HepG2 (cell line): ENCODE results near the gene FOXA1. TPM values are rescaled to one million over a fixed set of nuclear protein-coding genes. Genes with fewer than 3 reads are reported as not detected.

Experiments used
- ATAC-seq: fragments of 200-7000 bp; cut with Tn5 transposase; 3 replicates; pipeline ENCODE4 v1.9.1; 2020; ENCODE audit warnings: mild to moderate bottlenecking, moderate library complexity
- BruUV-seq: library from RNA; stranded (reverse); fragments of 400-500 nt; replicated peaks from 2 replicates; lab custom pipeline; 2021; lab: Mats Ljungman, UMichigan
- CTCF ChIA-PET: fragments of 300-600 bp; formaldehyde crosslinking; extraction: SDS; loops from one replicate; lab custom pipeline; 2021; ENCODE audit warnings: low total read pairs, inconsistent platforms, low intra/inter-chr PET ratio; lab: Yijun Ruan, JAX
- POLR2A ChIA-PET: fragments of 350-600 bp; sonication (Branson Sonifier 250); formaldehyde crosslinking; loops from one replicate; lab custom pipeline; 2020; ENCODE audit warnings: antibody characterized with exemption, inconsistent platforms; lab: Yijun Ruan, JAX
- DNase-seq: peaks from one replicate; pipeline ENCODE4 v3.0.0-alpha.2; 2015; ENCODE audit warnings: low spot score
- FAIRE-seq: peaks from 3 replicates; lab custom pipeline; 2011; peaks lifted over from hg19 to GRCh38; lab: Jason Lieb, UNC
- H2AFZ ChIP-seq: one replicate; pipeline ENCODE4 v1.6.1; 2011; ENCODE audit warnings: low read length, inconsistent platforms
- H3K27ac ChIP-seq: fragments of 300-600 bp; 3 replicates; pipeline ENCODE4 v1.8.0; 2011; ENCODE audit warnings: mixed run types, mild to moderate bottlenecking, mixed read lengths, low read length, inconsistent platforms; ENCODE audit not compliant: insufficient read depth; ENCODE audit errors: extremely low read length
- H3K27me3 ChIP-seq, 2 experiments: fragments of 200-600 bp in 1 of 2; 2 replicates in 1 of 2; 3 replicates in 1 of 2; pipeline versions ENCODE4 v1.6.0 to v1.8.0; 2011; ENCODE audit warnings: low read length in 2 of 2, mild to moderate bottlenecking in 2 of 2, moderate library complexity in 2 of 2, inconsistent platforms in 1 of 2; ENCODE audit not compliant: insufficient read depth in 2 of 2, control insufficient read depth in 1 of 2
- H3K36me3 ChIP-seq, 2 experiments: fragments of 200-600 bp in 1 of 2; replicated peaks in 1 of 2; 2 replicates in 1 of 2; 3 replicates in 1 of 2; pipeline versions ENCODE4 v1.5.1 to v1.8.0; 2011; ENCODE audit warnings: low read length in 2 of 2, inconsistent platforms in 1 of 2; ENCODE audit not compliant: insufficient read depth in 2 of 2, control insufficient read depth in 1 of 2
- H3K4me1 ChIP-seq: 2 replicates; pipeline ENCODE4 v1.5.1; 2012; ENCODE audit warnings: low read length, inconsistent platforms; ENCODE audit not compliant: insufficient read depth
- H3K4me2 ChIP-seq: 2 replicates; pipeline ENCODE4 v1.6.0; 2011; ENCODE audit warnings: low read depth, low read length, inconsistent platforms
- H3K4me3 ChIP-seq, 3 experiments: fragments of 200-600 bp in 1 of 3; sonication (generic), shearing (Covaris generic) in 1 of 3; replicated peaks in 1 of 3; 2 replicates each; pipeline ENCODE4 v1.5.1; 2011 to 2016; ENCODE audit warnings: low read length in 3 of 3, inconsistent platforms in 2 of 3, low read depth in 2 of 3, mild to moderate bottlenecking in 2 of 3, control low read depth in 1 of 3, mixed read lengths in 1 of 3; ENCODE audit not compliant: insufficient read depth in 1 of 3
- H3K79me2 ChIP-seq: one replicate; pipeline ENCODE4 v1.6.1; 2011; ENCODE audit warnings: low read length, inconsistent platforms; ENCODE audit not compliant: insufficient read depth
- H3K9ac ChIP-seq: 2 replicates; pipeline ENCODE4 v1.6.0; 2011; ENCODE audit warnings: mild to moderate bottlenecking, low read depth, low read length, inconsistent platforms; ENCODE audit not compliant: insufficient read depth
- H3K9me3 ChIP-seq: 2 replicates; pipeline ENCODE4 v1.5.1; 2012; ENCODE audit warnings: mild to moderate bottlenecking, low read length
- H4K20me1 ChIP-seq: 2 replicates; pipeline ENCODE4 v1.6.0; 2011; ENCODE audit warnings: inconsistent platforms, mild to moderate bottlenecking, low read length, moderate library complexity; ENCODE audit not compliant: insufficient read depth
- HNRNPK ChIP-seq: fragments of 200-400 bp; formaldehyde crosslinking; IDR thresholded peaks from 2 replicates; pipeline ENCODE4 v1.6.1; 2018; ENCODE audit warnings: low read length, low read depth, moderate library complexity, mild to moderate bottlenecking; ENCODE audit not compliant: poor library complexity, severe bottlenecking
- PRPF4 ChIP-seq: fragments of 200-400 bp; formaldehyde crosslinking; IDR thresholded peaks from 2 replicates; pipeline ENCODE4 v1.6.1; 2016; ENCODE audit warnings: low read length, low read depth; ENCODE audit not compliant: poor library complexity, severe bottlenecking
- ZNF367 ChIP-seq: sonication (generic); formaldehyde crosslinking; IDR thresholded peaks from 2 replicates; pipeline ENCODE4 v1.4.0; 2020; ENCODE audit warnings: missing genetic modification reagents, borderline replicate concordance
- WGBS: methylation state at CpG from one replicate; pipeline ENCODE4 v1.1.6; 2017; ENCODE audit warnings: low lambda C conversion rate; 5-methylcytosine and 5-hydroxymethylcytosine counted together
- in situ Hi-C: cut with HindIII; loops from 2 replicates; pipeline ENCODE4 v1.10.0; 2017; ENCODE audit warnings: low pct_unique_long_range_greater_than_20kb; ENCODE audit not compliant: extremely low pct_ligation_motif_present
- intact Hi-C: fragments of 100-400 bp; cut with micrococcal nuclease; formaldehyde crosslinking; loops from one replicate; pipeline ENCODE4 v1.10.0; 2022; ENCODE audit not compliant: unreplicated experiment
- polyA plus RNA-seq, 8 experiments: library from polyadenylated mRNA; depleted of rRNA in 3 of 8; stranded (reverse) in 7 of 8; unstranded in 1 of 8; fragments of >200 nt; fragmentation: Illumina TruSeq in 4 of 8; extraction: Trizol in 4 of 8; gene quantifications; 2 replicates each; pipeline versions ENCODE4 v1.2.1 to v1.2.3, GENCODE V29; 2011 to 2016; ENCODE audit warnings: low read depth in 4 of 8, missing spikeins in 1 of 8, mixed read lengths in 1 of 8; ENCODE audit not compliant: insufficient read depth in 1 of 8
- total RNA-seq, 5 experiments: library from RNA; depleted of rRNA; stranded (reverse); fragments of >200 nt; fragmentation: Illumina TruSeq; extraction: Trizol; gene quantifications; 2 replicates each; pipeline ENCODE4 v1.2.3, GENCODE V29; 2016; ENCODE audit warnings: low read depth in 1 of 5
- TF ChIP-seq, protein P1 (sequence below): sonication (generic); formaldehyde crosslinking; IDR thresholded peaks from 2 replicates; pipeline ENCODE4 v1.5.0; 2020; ENCODE audit warnings: mild to moderate bottlenecking, missing genetic modification reagents

FOXA1 gene
- total and polyA plus RNA-seq, 2 of the 13 experiments (the other 11 are each of a cell fraction or from before 2014, with no cell fraction given) = 43.4 to 58.6 TPM

DNA sequence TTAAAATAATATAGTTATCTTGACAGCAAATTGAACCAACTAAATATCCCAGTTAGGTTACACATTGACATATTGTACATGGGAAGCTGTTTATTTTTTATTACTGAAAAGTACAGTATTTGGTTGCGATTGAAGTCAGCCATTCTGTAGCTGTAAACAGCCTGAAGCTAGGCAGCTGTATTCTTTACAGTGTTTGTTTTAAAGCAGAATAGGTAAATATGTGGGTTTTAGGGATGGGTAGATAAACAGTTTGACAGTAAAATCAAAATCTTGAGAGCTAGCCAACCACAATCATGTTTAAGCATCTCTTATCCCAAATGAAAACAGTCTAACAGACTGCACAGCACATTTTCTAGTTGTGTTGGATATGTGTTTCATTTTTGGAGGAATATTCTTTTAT lies 46.1 kb upstream of the FOXA1 start:
- no peaks in the 10 kb centered on the region for H3K79me2 ChIP-seq
- WGBS = 95% methylated on average over 1 of the region's 1 CpG
- H2AFZ ChIP-seq = no peak overlapping the region
- H3K36me3 ChIP-seq = no peaks in the 10 kb centered on the region; a peak in 1 of 5 replicates
- no peaks in the 10 kb centered on the region for H3K4me1 ChIP-seq
- intact Hi-C loops = no loop called here
- no peaks in the 10 kb centered on the region for H3K9me3 ChIP-seq
- H3K4me2 ChIP-seq = no peak overlapping the region
- no peaks in the 10 kb centered on the region for H4K20me1 ChIP-seq
- POLR2A ChIA-PET = interaction anchor here (0.8 kb wide), 1 partner anchor 45 kb away, joined by 3 read pairs; no protein-coding TSS in a partner anchor
- no peaks in the 10 kb centered on the region for H3K27me3 ChIP-seq
- no TSS peak for BruUV-seq
- TF ChIP-seq, protein P1, sequence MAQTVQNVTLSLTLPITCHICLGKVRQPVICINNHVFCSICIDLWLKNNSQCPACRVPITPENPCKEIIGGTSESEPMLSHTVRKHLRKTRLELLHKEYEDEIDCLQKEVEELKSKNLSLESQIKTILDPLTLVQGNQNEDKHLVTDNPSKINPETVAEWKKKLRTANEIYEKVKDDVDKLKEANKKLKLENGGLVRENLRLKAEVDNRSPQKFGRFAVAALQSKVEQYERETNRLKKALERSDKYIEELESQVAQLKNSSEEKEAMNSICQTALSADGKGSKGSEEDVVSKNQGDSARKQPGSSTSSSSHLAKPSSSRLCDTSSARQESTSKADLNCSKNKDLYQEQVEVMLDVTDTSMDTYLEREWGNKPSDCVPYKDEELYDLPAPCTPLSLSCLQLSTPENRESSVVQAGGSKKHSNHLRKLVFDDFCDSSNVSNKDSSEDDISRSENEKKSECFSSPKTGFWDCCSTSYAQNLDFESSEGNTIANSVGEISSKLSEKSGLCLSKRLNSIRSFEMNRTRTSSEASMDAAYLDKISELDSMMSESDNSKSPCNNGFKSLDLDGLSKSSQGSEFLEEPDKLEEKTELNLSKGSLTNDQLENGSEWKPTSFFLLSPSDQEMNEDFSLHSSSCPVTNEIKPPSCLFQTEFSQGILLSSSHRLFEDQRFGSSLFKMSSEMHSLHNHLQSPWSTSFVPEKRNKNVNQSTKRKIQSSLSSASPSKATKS (CRISPR knock-in tag) = 0 out of 2 replicates have a peak, but pooled peaks have one; percentile 49
- no peak for TF ChIP-seq PRPF4
- ATAC-seq (no peak; the same call in 2 of the 3 replicates), FAIRE-seq (no peak), DNase-seq (no peak)
- CTCF ChIA-PET = no interaction called here
- in situ Hi-C loops = no loop called here
- no peak overlapping the region for H3K4me3 ChIP-seq
- no peak overlapping the region for H3K27ac ChIP-seq
- H3K9ac ChIP-seq = no peak overlapping the region

DNA sequence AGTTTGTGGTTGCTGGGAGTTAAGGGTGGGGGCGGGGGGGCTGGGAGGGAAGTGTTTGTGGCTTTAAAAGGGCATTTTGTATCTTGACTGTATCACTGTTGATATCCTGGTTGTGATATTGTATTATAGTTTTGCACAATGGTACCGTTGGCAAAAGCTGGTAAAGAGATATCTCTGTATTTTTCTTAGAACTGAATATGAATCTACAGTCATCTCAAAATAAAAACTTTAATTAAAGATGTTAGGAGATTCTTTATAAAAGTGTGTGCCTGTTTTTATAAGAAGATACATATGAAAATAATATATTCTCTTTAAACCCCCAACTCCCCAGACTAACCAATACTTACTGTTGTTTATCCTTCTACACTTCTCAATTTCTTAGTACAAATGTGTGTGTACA lies 43.5 kb upstream of the FOXA1 start:
- FAIRE-seq = no peak
- no peak overlapping the region for H3K27ac ChIP-seq
- BruUV-seq = no TSS peak

More for the DNA sequence above, 43.5 kb upstream of the FOXA1 start:
- H3K27me3 ChIP-seq = no peaks in the 10 kb centered on the region
- no peak for DNase-seq
- H3K4me1 ChIP-seq = no peaks in the 10 kb centered on the region
- no peak overlapping the region for H3K9ac ChIP-seq
- no peaks in the 10 kb centered on the region for H4K20me1 ChIP-seq
- H3K4me3 ChIP-seq = no peak overlapping the region
- ChIA-PET POLR2A (no interaction called here), CTCF (no interaction called here)
- in situ Hi-C loops (no loop called here), intact Hi-C loops (no loop called here)
- no peak overlapping the region for H2AFZ ChIP-seq
- H3K4me2 ChIP-seq = no peak overlapping the region
- TF ChIP-seq ZNF367 (CRISPR knock-in tag) (no peak), HNRNPK (peak; percentile 94)
- H3K36me3 ChIP-seq = peaks cover 1 to 5% of the 10 kb centered on the region in 2 experiments; a peak in 2 of 5 replicates
- WGBS = over 99% methylated on average over 2 of the region's 2 CpGs
- no peaks in the 10 kb centered on the region for H3K79me2 ChIP-seq
- no peak for ATAC-seq
- H3K9me3 ChIP-seq = no peaks in the 10 kb centered on the region
